SK-N-SH (cell line): Measurements from ENCODE around the gene XKR3. TPM values are rescaled to one million over a fixed set of nuclear protein-coding genes. Genes with fewer than 3 reads are reported as not detected.
A peak's percentile ranks its signal among the peaks of the same experiment; 100 is the strongest.
"Not testable (repeated sequence)": the region's sequence is repeated elsewhere in the genome, so short reads cannot be mapped to it uniquely, and the experiment has no call there.

Experiments used
- CTCF ChIA-PET: fragments of 300-600, 350-600 bp; formaldehyde crosslinking; extraction: SDS; loops from one replicate; lab custom pipeline; 2021; lab: Yijun Ruan, JAX
- POLR2A ChIA-PET: fragments of 350-600 bp; sonication (Branson Sonifier 250); formaldehyde crosslinking; extraction: SDS; loops from one replicate; lab custom pipeline; 2020; ENCODE audit warnings: antibody characterized with exemption, inconsistent platforms; lab: Yijun Ruan, JAX
- DNase-seq: peaks from one replicate; pipeline ENCODE4 v3.0.0; 2012
- H2AFZ ChIP-seq: fragments of 200-600 bp; sonication (generic); 2 replicates; pipeline ENCODE4 v1.8.1; 2016; ENCODE audit warnings: antibody characterized with exemption, mild to moderate bottlenecking, low read depth
- H3F3A ChIP-seq: fragments of 200-600 bp; sonication (generic); replicated peaks from 2 replicates; pipeline ENCODE3; 2016; ENCODE audit warnings: antibody characterized with exemption, mild to moderate bottlenecking; ENCODE audit not compliant: insufficient read depth
- H3K27ac ChIP-seq, 2 experiments: fragments of 200-500 bp in 1 of 2; fragments of 200-600 bp in 1 of 2; sonication (Bioruptor generic) in 1 of 2; sonication (generic), shearing (Covaris generic) in 1 of 2; 2 replicates each; pipeline versions ENCODE4 v1.5.1 to v1.6.1; 2014 to 2016; ENCODE audit warnings: low read depth in 2 of 2, inconsistent platforms in 1 of 2, low read length in 1 of 2, mild to moderate bottlenecking in 1 of 2, mixed read lengths in 1 of 2
- H3K27me3 ChIP-seq: fragments of 200-600 bp; sonication (generic), shearing (Covaris generic); 2 replicates; pipeline ENCODE4 v1.6.1; 2016; ENCODE audit warnings: mixed run types; ENCODE audit not compliant: insufficient read depth
- H3K36me3 ChIP-seq, 2 experiments: fragments of 200-500 bp in 1 of 2; fragments of 200-600 bp in 1 of 2; sonication (Bioruptor generic) in 1 of 2; sonication (generic) in 1 of 2; replicated peaks in 1 of 2; 2 replicates each; pipeline versions ENCODE3 to v1.5.1; 2014 to 2016; ENCODE audit warnings: low read length in 1 of 2, mild to moderate bottlenecking in 1 of 2; ENCODE audit not compliant: insufficient read depth in 2 of 2, control insufficient read depth in 1 of 2
- H3K4me1 ChIP-seq, 2 experiments: fragments of 200-500 bp in 1 of 2; fragments of 200-600 bp in 1 of 2; sonication (Bioruptor generic) in 1 of 2; sonication (generic), shearing (Covaris generic) in 1 of 2; 2 replicates each; pipeline versions ENCODE4 v1.5.1 to v1.6.1; 2014 to 2016; ENCODE audit warnings: low read depth in 1 of 2, low read length in 1 of 2, mixed run types in 1 of 2; ENCODE audit not compliant: insufficient read depth in 2 of 2, control insufficient read depth in 1 of 2
- H3K4me2 ChIP-seq: fragments of 200-600 bp; sonication (generic), shearing (Covaris generic); 2 replicates; pipeline ENCODE4 v1.6.1; 2017; ENCODE audit warnings: mixed run types
- H3K4me3 ChIP-seq, 2 experiments: fragments of 200-500 bp in 1 of 2; fragments of 200-600 bp in 1 of 2; sonication (Bioruptor generic) in 1 of 2; sonication (generic), shearing (Covaris generic) in 1 of 2; 2 replicates each; pipeline versions ENCODE4 v1.5.1 to v1.8.1; 2014 to 2016; ENCODE audit warnings: low read depth in 2 of 2, inconsistent platforms in 1 of 2, low read length in 1 of 2, mild to moderate bottlenecking in 1 of 2, mixed read lengths in 1 of 2, moderate library complexity in 1 of 2
- H3K79me2 ChIP-seq: fragments of 200-600 bp; sonication (generic); 2 replicates; pipeline ENCODE4 v1.8.1; 2017; ENCODE audit warnings: mild to moderate bottlenecking; ENCODE audit not compliant: insufficient read depth
- H3K9ac ChIP-seq: fragments of 200-600 bp; sonication (generic); 2 replicates; pipeline ENCODE4 v1.6.1; 2017; ENCODE audit warnings: mixed run types
- H3K9me2 ChIP-seq: fragments of 200-600 bp; sonication (generic); 2 replicates; pipeline ENCODE4 v1.6.1; 2017; ENCODE audit warnings: mixed run types
- H3K9me3 ChIP-seq: fragments of 200-600 bp; sonication (generic); 2 replicates; pipeline ENCODE4 v1.6.1; 2017; ENCODE audit warnings: mixed run types, mild to moderate bottlenecking, moderate library complexity
- H4K20me1 ChIP-seq: fragments of 200-600 bp; sonication (generic); 2 replicates; pipeline ENCODE4 v1.6.1; 2017; ENCODE audit warnings: mild to moderate bottlenecking, mixed run types; ENCODE audit not compliant: insufficient read depth
- FOSL2 ChIP-seq: IDR thresholded peaks from 2 replicates; pipeline ENCODE4 v1.4.0; 2012; ENCODE audit warnings: low read depth, mild to moderate bottlenecking, moderate library complexity, borderline replicate concordance
- GABPA ChIP-seq: IDR thresholded peaks from 2 replicates; pipeline ENCODE4 v1.4.0; 2012; ENCODE audit warnings: low read depth, mild to moderate bottlenecking
- NFIC ChIP-seq: IDR thresholded peaks from 2 replicates; pipeline ENCODE4 v1.4.0; 2012; ENCODE audit warnings: borderline replicate concordance
- RFX5 ChIP-seq: IDR thresholded peaks from 2 replicates; pipeline ENCODE4 v1.6.1; 2012; ENCODE audit warnings: mild to moderate bottlenecking, improper control_type of control experiment, low read length
- SIN3A ChIP-seq: IDR thresholded peaks from 2 replicates; pipeline ENCODE4 v1.6.1; 2012; ENCODE audit warnings: low read depth, mild to moderate bottlenecking, low read length, moderate library complexity, borderline replicate concordance
- WGBS: methylation state at CpG from one replicate; pipeline ENCODE4 v1.1.6; 2017; ENCODE audit warnings: low lambda C conversion rate; 5-methylcytosine and 5-hydroxymethylcytosine counted together
- polyA plus RNA-seq, 3 experiments: library from polyadenylated mRNA; depleted of rRNA; stranded (reverse); fragments of >200 nt; gene quantifications; 2 replicates each; pipeline ENCODE4 v1.2.3, GENCODE V29; 2012
- TF ChIP-seq, protein P1 (sequence below): IDR thresholded peaks from 2 replicates; pipeline ENCODE4 v1.4.0; 2012; ENCODE audit warnings: low read depth
- TF ChIP-seq, protein P2 (sequence below): fragments of 150-350 bp; IDR thresholded peaks from 2 replicates; pipeline ENCODE4 v1.6.1; 2016; ENCODE audit warnings: mild to moderate bottlenecking, low read depth, low read length
- TF ChIP-seq, protein P3 (sequence below): IDR thresholded peaks from 2 replicates; pipeline ENCODE4 v1.4.0; 2012; ENCODE audit warnings: low read depth, borderline replicate concordance

The XKR3 gene
- not detected in 2 replicates for polyA plus RNA-seq (2012; rRNA removed)
- polyA plus RNA-seq (2012; cell fraction: cytosol; rRNA removed) = not detected in 2 replicates
- polyA plus RNA-seq (2012; cell fraction: nucleus; rRNA removed) = not detected in 2 replicates

DNA sequence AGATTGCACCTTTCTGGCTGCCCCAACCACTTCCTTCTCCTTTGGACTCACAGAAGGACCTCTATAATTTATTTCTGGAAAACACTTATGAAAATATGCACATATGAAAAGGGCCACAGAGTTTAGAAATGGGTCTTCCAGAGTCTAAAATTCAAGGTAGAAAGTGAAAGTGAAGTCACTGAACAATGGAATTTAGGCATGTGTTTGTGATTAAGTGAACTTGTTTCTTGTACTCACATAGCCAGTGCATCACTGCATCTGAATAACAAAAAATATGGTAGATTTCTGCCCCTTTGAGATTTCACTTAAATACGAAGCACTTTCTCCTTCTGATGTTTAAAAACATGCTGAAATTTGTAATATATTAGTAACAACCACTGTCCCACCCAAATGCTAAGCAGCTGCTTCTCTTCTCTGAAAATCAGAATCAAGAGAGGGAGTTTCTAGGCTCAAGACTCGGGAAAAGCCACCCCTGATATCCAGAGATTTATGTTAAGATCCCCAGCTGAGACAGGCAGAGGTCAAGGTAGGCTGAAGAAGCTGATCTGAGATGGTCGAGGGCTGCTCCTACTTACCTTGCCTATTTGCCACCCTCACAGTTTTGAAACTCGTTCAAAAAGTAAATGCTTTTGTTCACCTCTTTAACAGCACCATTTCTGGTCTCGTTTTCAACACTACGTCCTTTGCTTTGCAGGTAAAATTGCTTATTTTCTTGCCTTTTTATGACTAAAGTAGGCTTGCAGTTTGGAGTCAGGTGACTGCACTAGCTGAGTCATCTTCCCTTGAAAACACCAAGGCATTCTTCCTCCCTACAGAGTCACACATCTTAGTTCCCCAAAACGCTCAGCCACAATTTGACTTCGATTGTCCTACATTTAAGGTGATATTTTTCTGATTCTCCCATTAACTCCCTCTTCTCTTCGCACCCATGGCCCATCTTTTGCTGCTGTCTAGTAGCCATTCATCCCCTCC is at the start of gene XKR3:
TSS of gene XKR3 (minus strand) at position 696 of the 972 bp plus-strand sequence. CDS start 17,338 bp downstream, outside the sequence.
- Histone ChIP-seq H3K9me2 (no peaks in the 10 kb centered on the region), H3K4me1 (no peaks in the 10 kb centered on the region), H4K20me1 (no peaks in the 10 kb centered on the region), H3K27ac (no peak within 1 kb of the TSS), H3K36me3 (no peaks in the 10 kb centered on the region), H3K4me3 (peak within 1 kb of the TSS; percentile 35 to 46), H3K4me2 (peak within 1 kb of the TSS; percentile 81), H3K9ac (no peak within 1 kb of the TSS), H2AFZ (peak within 1 kb of the TSS; percentile 85), H3K27me3 (no peaks in the 10 kb centered on the region), H3K79me2 (no peaks in the 10 kb centered on the region), H3K9me3 (no peaks in the 10 kb centered on the region), H3F3A (no peaks in the 10 kb centered on the region)
- DNase-seq = no peak
- no peak for TF ChIP-seq NFIC
- TF ChIP-seq, protein P1, sequence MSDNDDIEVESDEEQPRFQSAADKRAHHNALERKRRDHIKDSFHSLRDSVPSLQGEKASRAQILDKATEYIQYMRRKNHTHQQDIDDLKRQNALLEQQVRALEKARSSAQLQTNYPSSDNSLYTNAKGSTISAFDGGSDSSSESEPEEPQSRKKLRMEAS = no peak
- TF ChIP-seq GABPA = no peak
- TF ChIP-seq, protein P2, sequence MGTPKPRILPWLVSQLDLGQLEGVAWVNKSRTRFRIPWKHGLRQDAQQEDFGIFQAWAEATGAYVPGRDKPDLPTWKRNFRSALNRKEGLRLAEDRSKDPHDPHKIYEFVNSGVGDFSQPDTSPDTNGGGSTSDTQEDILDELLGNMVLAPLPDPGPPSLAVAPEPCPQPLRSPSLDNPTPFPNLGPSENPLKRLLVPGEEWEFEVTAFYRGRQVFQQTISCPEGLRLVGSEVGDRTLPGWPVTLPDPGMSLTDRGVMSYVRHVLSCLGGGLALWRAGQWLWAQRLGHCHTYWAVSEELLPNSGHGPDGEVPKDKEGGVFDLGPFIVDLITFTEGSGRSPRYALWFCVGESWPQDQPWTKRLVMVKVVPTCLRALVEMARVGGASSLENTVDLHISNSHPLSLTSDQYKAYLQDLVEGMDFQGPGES = no peak
- no peak for TF ChIP-seq SIN3A
- TF ChIP-seq, protein P3, sequence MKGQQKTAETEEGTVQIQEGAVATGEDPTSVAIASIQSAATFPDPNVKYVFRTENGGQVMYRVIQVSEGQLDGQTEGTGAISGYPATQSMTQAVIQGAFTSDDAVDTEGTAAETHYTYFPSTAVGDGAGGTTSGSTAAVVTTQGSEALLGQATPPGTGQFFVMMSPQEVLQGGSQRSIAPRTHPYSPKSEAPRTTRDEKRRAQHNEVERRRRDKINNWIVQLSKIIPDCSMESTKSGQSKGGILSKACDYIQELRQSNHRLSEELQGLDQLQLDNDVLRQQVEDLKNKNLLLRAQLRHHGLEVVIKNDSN = peak; percentile 29; the same call in 1 of the 2 replicates
- no peak for TF ChIP-seq FOSL2
- TF ChIP-seq RFX5 = no peak
- 2% methylated on average over 9 of the region's 9 CpGs for WGBS
- ChIA-PET CTCF (no interaction called here), POLR2A (no interaction called here)

GRCh38 chr22:16869640-16870039 is 44.4 kb upstream of the XKR3 start:
- H3K9me2 ChIP-seq, H3K27me3 ChIP-seq, H4K20me1 ChIP-seq, H3K4me1 ChIP-seq, H3F3A ChIP-seq, H3K4me3 ChIP-seq, H3K9me3 ChIP-seq, H3K27ac ChIP-seq, H2AFZ ChIP-seq, CTCF ChIA-PET, DNase-seq, H3K79me2 ChIP-seq, H3K9ac ChIP-seq, H3K4me2 ChIP-seq, H3K36me3 ChIP-seq, POLR2A ChIA-PET: not testable (repeated sequence)
- 7% methylated on average over 6 of the region's 6 CpGs for WGBS
